Stimulated activated CD4-positive, alpha-beta T cell treated with anti-CD3 and anti-CD28 coated beads, Interleukin-4, amount 100 ng/mL, for 1 hour (primary cell): ENCODE data around the gene CBFA2T2.
A peak's percentile ranks its signal among the peaks of the same experiment; 100 is the strongest.

Experiments used
- DNase-seq: peaks from one replicate; pipeline ENCODE4 v3.0.0-alpha.2; 2020

CBFA2T2 gene

GRCh38 chr20:33584976-33585375, 95.1 kb downstream of the CBFA2T2 start:
- no peak for DNase-seq

- DNase-seq = no peak
Observed at GRCh38 chr20:33585413-33585812, 95.5 kb downstream of the CBFA2T2 start.

GRCh38 chr20:33589059-33589458, 99.2 kb downstream of the CBFA2T2 start:
- no peak for DNase-seq

GRCh38 chr20:33591901-33592300, 102.0 kb downstream of the CBFA2T2 start:
- peak; percentile 73 for DNase-seq

GRCh38 chr20:33594743-33595142, 104.8 kb downstream of the CBFA2T2 start:
- DNase-seq = no peak

GRCh38 chr20:33600414-33600813, 110.5 kb downstream of the CBFA2T2 start:
- DNase-seq = no peak

- no peak for DNase-seq
Observed at GRCh38 chr20:33600981-33601380, 111.1 kb downstream of the CBFA2T2 start.

- DNase-seq = no peak
Observed at GRCh38 chr20:33601861-33602260, 112.0 kb downstream of the CBFA2T2 start.

- DNase-seq = no peak
Observed at GRCh38 chr20:33602826-33603590, 113.1 kb downstream of the CBFA2T2 start.

GRCh38 chr20:33604084-33604990, 114.4 kb downstream of the CBFA2T2 start:
- DNase-seq = no peak

- DNase-seq = no peak
Observed at GRCh38 chr20:33604991-33605370, 115.1 kb downstream of the CBFA2T2 start.

GRCh38 chr20:33606118-33606771, 116.3 kb downstream of the CBFA2T2 start:
- DNase-seq = no peak

- no peak for DNase-seq
Observed at GRCh38 chr20:33609504-33609903, 119.6 kb downstream of the CBFA2T2 start.

GRCh38 chr20:33611106-33611505, 121.2 kb downstream of the CBFA2T2 start:
- no peak for DNase-seq

GRCh38 chr20:33612001-33612400, 122.1 kb downstream of the CBFA2T2 start:
- DNase-seq = no peak

- no peak for DNase-seq
Observed at GRCh38 chr20:33621717-33622400, 132.0 kb downstream of the CBFA2T2 start.

- DNase-seq = no peak
Observed at GRCh38 chr20:33622705-33623365, 132.9 kb downstream of the CBFA2T2 start.

GRCh38 chr20:33624399-33624798, 134.5 kb downstream of the CBFA2T2 start:
- no peak for DNase-seq

GRCh38 chr20:33626190-33626589, 136.3 kb downstream of the CBFA2T2 start:
- DNase-seq = no peak

- no peak for DNase-seq
Observed at GRCh38 chr20:33627577-33628216, 137.8 kb downstream of the CBFA2T2 start.

GRCh38 chr20:33629533-33629932, 139.6 kb downstream of the CBFA2T2 start:
- DNase-seq = no peak

GRCh38 chr20:33629979-33630378, 140.1 kb downstream of the CBFA2T2 start:
- no peak for DNase-seq
